GM21576 (cell line): Measurements from ENCODE around the gene SLC2A5.

Source experiments
- ATAC-seq: cut with Tn5 transposase; IDR thresholded peaks from one replicate; pipeline ENCODE4 v1.9.1; 2021; ENCODE audit warnings: mild to moderate bottlenecking, moderate library complexity; ENCODE audit not compliant: unreplicated experiment

The SLC2A5 gene

DNA sequence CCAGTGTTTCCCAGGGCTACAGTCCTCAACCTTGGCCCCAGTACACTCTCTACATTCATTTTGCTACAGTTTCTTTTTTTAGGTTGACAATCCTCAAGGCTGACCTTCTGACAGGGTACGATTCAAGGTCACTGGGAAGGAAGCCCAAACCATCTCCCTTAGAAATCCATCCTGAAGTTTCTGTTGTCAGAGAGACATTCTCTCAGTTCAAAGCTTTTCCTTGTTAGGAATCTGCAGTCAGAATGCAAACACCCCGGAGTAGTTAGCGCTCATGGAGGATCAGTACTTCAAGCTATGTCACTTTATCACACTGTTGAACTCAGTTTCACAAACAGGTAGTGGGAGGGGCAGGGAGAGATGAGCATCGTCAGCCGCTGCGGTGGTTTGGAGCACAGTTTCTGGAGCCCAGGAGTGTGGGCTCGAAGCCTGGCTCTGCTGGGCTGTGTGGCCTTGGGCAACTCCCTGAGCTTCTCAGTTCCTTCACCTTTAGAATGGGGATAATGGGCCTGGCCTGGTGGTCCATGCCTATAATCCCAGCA is 4.2 kb downstream of the SLC2A5 start:
- ATAC-seq, result no peak

DNA sequence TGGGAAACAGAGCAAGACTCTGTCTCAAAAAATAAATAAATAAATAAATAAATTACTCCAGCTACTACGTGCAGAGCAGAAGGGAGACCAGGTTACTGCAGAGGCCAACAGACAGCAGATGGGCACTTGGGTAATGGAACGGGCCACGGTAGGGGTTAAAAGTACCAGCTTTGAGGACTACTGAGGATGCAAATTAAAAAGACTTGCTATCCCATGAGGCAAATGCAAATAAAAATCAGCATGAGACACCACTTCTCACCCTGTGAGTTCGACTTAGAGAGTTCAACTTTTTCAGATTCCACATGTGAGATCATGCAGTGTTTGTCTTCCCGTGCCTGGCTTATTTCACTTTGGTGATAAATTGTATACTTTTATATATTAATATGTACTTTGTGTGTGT is 6.6 kb downstream of the SLC2A5 start:
- no peak for ATAC-seq

DNA sequence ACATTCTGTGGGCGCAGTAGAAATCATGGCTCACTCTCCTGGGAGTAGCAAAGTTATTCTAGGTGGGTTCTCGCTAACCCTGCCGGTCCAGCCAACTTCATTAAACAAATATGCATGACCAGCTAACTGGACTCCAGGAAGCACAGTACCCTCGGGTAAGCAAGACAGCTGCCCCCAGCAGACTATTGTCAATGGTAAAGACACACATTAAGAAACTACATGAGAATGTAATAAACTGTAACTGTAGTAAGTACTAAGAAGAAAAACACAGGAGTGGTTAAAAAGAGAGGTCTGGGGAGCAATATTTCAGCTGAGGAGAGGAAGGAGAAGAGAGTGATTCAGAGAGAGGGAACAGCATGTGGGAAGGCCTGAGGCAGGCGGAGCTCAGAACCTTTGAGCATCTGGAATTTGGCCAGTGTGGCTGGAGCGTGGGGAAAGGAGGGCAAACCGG is 7.4 kb downstream of the SLC2A5 start:
- no peak for ATAC-seq

DNA sequence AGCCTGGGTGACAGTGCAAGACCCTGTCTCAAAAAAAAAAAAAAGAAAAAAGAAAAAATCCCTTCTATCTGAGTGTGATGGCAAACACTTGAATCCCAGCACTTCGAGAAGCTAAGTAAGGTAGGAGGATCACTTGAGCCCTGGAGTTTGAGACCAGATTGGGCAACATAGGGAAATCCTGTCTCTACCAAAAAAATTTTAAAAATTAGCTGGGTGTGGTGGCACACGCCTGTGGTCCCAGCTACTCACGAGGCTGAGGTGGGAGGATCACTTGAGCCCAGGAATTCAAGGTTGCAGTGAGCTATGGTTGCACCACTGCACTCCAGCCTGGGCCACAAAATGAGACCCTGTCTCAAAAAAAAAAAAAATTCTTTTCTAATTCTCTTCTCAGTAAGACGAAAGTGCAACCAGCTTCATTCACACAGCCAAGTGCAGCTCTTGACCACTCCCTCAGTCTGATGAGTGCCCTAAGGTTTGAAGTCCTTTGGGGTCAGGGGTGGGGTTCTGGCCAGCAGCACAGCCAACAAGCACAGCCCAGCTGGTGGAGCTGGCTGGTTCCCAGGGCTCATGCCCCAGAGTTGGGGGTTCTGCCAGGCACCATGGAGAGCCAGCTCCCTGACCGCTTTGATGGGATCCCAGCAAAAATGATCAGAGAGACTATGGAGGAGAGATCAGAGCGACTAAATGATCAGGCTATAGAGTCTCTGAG is 8.0 kb downstream of the SLC2A5 start:
- no peak for ATAC-seq

DNA sequence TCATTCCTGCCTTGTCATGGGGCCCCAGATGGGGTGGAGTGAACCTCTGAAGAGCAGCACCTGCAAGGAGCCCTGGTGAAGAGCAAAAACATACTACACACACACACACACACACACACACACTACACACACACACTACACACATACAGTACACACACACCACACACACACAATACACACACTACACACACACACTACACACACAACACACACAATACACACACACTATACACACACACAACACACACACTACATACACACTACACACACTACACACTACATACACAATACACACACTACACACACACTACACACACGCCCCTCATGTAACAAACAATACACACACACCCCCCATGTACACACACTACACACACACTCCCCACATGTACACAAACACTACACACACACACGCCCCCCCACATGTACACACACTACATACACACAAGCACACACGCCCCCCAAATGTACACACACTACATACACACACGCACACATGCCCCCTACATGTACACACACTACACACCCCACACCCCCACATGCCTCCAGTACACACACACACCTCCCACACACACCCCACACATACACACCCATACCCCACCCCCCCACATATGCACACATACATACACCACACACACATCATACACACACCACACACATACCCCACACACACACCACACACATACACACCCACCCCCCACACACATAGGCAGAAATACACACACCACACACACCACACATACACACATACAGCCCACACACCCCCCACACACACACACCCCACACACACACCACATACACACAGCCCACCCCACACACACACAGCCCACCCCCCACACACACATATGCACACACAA is 9.3 kb downstream of the SLC2A5 start:
- no peak for ATAC-seq

DNA sequence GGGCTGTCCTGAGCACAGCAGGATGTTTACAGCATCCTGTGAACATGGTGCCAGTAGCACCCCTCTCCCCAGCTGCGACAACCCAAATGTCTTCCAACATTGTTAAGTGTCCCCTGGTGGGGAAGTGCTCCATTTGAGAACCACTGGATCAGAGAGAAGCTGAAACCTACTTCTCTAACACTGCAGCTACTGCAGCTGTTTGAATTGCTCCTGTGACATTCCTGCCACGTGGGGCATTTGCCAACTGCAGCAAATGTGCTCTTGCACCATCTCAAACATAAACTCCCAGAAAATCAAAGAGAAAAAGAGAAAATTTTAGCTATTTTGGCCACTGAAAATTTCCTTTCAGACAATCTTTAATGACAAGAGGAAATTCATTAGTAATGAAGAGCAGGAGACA is 11.0 kb downstream of the SLC2A5 start:
- no peak for ATAC-seq

DNA sequence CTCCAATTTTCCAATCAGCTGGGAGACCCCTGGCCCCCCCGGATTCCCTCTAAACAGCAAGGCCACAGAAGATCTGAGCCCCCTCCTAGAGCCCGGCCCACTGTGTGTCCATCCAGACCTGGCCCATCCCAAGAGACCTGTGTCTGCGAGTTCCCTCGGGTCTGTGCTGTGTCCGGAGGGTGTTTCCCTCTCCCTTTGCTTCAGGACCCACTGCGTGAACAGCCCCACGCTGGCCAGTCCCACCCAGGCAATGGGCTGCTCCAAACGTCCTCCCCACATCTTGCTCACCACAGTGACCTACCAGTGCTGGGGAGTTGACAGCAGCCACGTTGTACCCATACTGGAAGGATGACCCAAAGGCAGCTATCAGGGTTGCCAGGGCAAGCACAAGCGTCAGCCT is 11.6 kb downstream of the SLC2A5 start:
- no peak for ATAC-seq

DNA sequence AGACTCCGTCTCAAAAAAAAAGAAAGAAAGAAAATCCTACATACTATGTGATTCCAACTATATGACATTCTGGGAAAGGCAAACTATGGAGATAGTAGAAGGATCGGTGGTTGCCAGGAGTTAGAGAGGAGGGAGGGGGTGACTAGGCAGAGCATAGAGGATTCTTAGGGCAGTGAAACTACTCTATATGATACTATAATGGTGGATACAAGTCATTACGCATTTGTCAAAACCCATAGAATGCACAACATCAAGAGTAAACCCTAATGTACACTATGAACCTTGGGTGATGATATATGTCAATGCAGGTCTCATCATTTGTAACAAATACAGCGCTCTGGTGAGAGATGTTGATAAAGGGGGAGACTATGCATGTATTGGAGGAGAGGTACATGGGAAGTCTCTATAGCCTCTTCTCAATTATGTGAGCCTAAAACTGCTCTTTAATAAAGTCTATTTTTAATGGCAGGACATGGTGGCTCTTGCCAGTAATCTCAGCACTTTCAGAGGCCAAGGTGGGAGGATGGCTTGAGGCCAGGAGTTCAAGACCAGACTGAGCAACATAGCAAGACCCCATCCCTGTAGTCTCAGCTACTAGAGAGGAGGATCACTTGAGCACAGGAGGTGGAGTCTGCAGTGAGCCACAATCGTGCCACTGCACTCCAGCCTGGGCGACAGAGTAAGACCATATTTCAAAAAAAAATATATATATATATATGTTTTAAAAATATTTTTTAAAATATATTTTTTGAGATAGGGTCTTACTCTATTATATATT is 17.0 kb downstream of the SLC2A5 start:
- ATAC-seq, result no peak

DNA sequence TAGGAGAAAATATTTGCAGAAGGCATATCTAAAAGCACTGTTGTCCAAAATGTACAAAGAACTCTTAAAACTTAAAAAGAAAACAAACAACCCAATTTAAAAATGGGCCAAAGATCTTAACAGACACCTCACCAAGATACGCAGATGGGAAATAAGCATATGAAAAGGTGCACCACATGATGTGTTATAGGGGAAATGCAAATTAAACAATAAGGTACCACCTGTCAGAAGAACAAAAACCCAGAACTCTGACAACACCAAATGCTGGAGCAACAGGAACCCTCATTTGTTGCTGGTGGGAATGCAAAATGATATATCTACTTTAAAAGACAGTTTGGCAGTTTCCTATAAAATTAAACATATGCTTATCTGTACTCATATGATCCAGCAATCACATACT is 18.1 kb downstream of the SLC2A5 start:
- no peak for ATAC-seq

DNA sequence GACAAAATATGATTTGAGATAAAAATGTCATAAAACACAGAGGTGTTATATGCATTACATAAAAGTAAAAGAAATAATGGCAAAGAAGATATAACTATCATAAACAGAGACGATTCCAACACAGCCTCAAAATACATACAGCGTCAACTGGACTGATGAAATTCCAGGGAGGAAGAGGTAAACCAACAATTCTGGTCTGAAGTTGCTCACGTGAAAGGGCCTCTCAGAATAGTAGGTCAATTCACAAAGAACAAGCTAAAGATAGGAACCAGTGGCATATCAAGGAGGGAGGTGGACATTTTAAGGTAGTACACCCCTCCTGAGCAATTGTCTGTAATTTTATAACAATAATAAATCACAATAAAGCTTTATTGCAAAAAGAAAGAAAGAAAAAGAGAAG is 18.6 kb downstream of the SLC2A5 start:
- no peak for ATAC-seq

DNA sequence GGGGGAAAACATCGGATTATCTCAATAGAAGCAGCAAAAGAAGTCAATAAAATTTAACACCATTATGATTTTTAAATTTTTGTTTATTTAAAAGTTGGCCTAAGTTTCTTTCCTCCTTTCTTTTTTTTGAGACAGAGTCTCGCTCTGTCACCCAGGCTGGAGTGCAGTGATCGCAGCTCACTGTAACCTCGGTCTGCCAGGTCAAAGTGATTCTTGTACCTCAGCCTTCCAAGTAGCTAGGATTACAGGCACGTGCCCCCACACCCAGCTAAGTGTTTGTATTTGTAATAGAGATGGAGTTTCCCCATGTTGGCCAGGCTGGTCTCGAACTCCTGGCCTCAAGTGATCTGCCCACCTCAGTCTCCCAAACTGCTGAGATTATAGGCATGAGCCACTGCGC is 20.9 kb downstream of the SLC2A5 start:
- ATAC-seq, result no peak

DNA sequence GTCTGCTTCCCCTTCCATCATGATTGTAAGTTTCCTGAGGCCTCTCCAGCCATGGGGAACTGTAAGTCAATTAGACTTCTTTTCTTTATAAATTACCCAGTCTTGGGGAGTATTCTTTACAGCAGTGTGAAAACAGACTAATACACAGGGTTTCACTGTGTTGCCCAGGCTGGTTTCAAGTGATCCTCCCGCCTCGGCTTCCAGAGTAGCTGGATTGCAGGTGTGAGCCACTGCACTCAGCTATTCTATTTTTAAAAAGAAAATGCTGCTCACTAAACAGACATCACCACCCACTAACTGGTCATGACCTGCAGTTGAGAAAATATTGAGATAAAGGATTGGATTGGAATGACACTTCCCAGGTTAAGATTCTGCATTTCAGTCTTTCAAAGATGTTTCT is 22.4 kb downstream of the SLC2A5 start:
- no peak for ATAC-seq

DNA sequence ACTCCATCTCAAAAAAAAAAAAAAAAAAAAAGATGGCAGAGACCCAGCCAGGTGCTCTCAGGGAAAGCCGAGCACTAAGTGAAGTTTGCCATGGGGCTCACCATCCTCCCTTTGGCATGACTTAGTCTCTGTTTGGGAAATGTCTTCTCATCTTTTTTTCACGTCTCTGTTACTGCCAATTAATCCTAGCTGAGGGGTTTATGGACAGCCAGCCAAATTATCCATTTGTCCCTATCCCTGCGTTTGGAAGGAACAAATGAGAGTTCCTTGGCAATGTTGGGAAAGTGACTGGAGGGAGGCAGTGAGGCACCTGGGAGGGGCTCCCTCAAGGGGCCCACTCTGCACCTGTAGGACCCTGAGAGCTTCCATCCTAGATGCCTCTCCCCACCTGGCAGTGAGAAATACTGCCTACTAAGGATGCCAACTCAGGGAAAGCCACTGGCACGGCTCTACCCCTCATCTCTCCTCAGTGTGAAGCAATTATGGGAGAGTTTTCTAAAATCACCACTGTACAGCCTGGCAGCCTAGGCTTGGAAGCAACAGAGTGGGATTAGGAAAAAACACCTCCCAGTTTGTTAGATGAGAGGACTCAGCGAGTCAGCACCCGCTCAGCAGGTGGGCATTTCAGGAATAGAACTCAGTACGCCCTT is 23.4 kb downstream of the SLC2A5 start:
- no peak for ATAC-seq

DNA sequence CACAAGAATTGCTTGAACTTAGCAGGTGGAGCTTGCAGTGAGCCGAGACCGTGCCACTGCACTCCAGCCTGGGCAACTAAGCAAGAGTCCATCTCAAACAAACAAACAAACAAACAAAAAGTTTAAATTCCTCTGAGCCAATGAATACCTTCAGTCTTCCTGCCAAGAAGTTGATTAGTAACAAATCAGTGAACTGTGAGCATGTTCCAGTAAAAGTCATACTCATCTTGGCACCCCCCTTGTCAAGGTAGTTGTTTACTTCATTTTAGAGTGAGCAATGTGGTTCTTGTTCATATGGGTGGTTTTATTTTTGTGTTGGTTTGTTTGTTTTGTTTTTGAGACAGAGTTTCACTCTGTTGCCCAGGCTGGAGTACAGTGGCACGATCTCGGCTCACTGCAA is 25.2 kb downstream of the SLC2A5 start:
- ATAC-seq, result no peak

DNA sequence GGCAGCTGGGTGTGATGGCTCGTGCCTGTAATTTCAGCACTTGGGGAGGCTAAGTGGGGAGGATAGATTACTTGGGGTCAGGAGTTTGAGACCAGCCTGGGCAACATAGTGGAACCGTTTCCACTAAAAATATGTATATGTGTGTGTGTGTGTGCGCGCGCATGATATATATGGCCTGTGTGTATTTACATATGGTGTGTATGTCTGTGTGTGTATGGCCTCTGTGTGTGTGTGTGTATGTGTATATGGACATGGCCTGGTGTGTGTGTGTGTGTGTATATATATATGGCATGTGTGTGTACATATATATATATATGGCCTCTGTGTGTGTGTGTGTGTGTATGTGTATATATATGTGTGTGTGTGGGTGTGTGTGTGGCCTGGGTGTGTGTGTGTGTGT is 27.2 kb downstream of the SLC2A5 start:
- no peak for ATAC-seq

DNA sequence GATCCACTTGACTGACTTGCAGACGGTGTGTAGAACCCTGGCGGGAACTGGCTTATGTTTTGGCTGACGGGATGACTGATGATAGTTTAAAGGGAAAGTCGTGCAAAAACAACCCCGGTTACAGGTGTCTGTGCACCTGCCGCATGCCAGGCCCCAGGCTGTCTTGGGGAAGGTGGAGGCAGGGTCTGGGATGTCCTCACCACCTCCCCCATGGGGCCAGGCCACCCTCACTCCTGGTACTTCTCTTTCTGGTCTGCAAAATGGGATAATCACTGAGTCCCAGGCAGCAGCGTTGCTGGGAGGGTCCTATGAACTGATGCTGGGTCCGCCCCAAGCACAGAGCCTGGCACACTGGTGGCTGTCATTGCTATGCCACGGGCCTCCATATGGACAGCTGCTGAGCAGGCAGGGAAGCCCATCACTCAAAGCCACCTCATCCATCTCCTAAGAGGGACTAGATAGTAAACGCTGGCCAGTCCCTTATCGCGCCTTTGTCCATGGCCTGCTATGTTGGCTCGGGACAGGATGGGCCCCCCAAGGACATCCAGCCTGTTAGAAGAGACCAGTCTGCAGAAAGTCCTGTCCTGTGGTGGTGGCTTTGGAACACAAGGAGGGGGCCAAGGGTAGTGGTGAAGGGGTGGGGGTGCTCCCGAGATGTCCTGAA is 28.2 kb downstream of the SLC2A5 start:
- no peak for ATAC-seq

DNA sequence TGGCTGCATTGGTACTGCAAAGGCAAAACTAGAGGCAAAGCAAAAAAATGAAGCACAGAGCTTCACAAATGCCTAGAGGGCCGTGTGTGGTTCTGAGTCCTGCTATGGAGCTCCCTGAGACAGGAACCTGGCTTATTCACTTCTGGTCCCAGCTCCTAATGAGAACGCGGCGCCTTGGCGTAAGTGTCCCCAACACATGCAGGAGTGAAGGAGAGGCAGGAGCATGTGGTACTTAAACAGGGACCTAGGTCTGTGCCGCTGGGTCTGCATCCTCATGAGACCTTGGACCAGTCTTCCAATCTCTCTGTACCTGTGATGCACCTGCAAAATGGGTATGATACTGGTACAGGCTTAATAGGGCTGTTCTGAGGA is 28.8 kb downstream of the SLC2A5 start:
- no peak for ATAC-seq

DNA sequence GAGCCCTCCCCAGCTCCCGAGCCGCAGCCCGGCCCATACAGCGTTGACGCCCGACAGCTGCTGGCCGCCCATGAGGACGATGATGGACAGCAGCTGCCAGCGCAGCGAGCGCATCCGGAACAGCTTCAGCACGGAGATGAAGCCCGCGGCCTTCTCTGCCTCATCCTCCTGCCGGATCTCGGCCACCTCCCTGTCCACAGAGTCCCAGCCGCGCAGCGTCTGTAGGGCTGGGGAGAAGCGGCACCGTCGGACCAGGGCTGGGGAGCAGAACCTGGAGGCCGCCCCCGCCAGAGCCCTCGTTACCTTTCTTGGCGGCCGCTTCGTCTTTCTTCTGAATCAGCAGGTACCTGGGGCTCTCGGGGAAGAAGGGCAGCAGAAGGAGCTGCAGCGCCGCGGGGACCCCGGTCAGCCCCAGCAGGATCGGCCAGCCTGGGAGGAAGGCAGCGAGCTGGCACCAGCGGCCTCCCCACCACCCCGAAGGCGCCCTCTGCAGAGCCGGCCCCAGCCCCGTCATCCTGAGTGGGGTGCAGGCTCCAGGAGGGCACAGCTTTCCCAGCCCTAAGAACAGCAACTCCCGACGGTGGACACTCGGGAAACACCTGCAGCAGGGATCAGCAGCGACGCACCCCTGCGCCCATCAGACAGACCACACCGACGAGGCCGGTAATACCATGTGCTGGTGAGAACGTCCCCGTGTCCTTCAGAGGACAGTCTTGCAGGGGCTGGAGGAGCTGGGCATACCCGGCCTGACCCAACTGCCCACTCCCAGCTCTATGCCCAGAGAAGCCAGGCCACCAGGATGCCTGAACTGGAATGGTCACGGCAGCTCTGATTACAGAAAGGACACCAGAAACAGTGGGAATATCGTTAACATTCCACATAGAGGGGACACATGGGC is 29.4 kb downstream of the SLC2A5 start:
- ATAC-seq, result no peak
